HepG2 (cell line): Measurements from ENCODE around the gene NYNRIN. TPM values are rescaled to one million over a fixed set of nuclear protein-coding genes. Genes with fewer than 3 reads are reported as not detected.

Experiments
- ARNTL ChIP-seq: sonication (generic); formaldehyde crosslinking; IDR thresholded peaks from 2 replicates; pipeline ENCODE4 v1.4.0; 2020; ENCODE audit warnings: mild to moderate bottlenecking, missing genetic modification reagents
- CENPBD1 ChIP-seq: sonication (generic); formaldehyde crosslinking; IDR thresholded peaks from 2 replicates; pipeline ENCODE4 v1.8.0; 2022; ENCODE audit warnings: missing genetic modification reagents, low read depth, mild to moderate bottlenecking, borderline replicate concordance
- CERS6 ChIP-seq: sonication (generic); formaldehyde crosslinking; IDR thresholded peaks from 2 replicates; pipeline ENCODE4 v1.5.0; 2020; ENCODE audit warnings: missing genetic modification reagents
- CREB1 ChIP-seq, 2 experiments: fragments of 450-650 bp in 1 of 2; IDR thresholded peaks; 2 replicates each; pipeline ENCODE4 v1.6.1; 2016 to 2017; ENCODE audit warnings: control low read depth in 1 of 2, mild to moderate bottlenecking in 1 of 2, missing compliant biosample characterization in 1 of 2, missing genetic modification characterization in 1 of 2
- EZH2 ChIP-seq: conservative IDR thresholded peaks from 2 replicates; pipeline ENCODE4 v1.6.1; 2012; ENCODE audit warnings: mild to moderate bottlenecking, low read depth, low read length, moderate library complexity
- FOXA3 ChIP-seq: IDR thresholded peaks from 2 replicates; pipeline ENCODE4 v1.6.1; 2016; ENCODE audit warnings: missing genetic modification reagents, missing compliant biosample characterization
- FOXP1 ChIP-seq, 2 experiments: fragments of 450-650 bp in 1 of 2; IDR thresholded peaks; 2 replicates each; pipeline ENCODE4 v1.6.1; 2017 to 2018; ENCODE audit warnings: antibody characterized with exemption in 1 of 2
- GATA4 ChIP-seq: sonication (generic); IDR thresholded peaks from 2 replicates; pipeline ENCODE4 v1.6.1; 2016; ENCODE audit warnings: antibody characterized with exemption, low read depth, borderline replicate concordance
- HMGXB3 ChIP-seq: sonication (generic); formaldehyde crosslinking; IDR thresholded peaks from 2 replicates; pipeline ENCODE4 v1.4.0; 2020; ENCODE audit warnings: missing genetic modification reagents, borderline replicate concordance
- HOXA3 ChIP-seq: sonication (generic); formaldehyde crosslinking; IDR thresholded peaks from 2 replicates; pipeline ENCODE4 v1.5.0; 2020; ENCODE audit warnings: missing genetic modification reagents
- KAT2B ChIP-seq: fragments of 150-350 bp; IDR thresholded peaks from 2 replicates; pipeline ENCODE4 v1.6.1; 2014; ENCODE audit warnings: low read depth, low read length, borderline replicate concordance
- LBX2 ChIP-seq: sonication (generic); formaldehyde crosslinking; IDR thresholded peaks from 2 replicates; pipeline ENCODE4 v1.5.0; 2020; ENCODE audit warnings: missing genetic modification reagents, mild to moderate bottlenecking, borderline replicate concordance
- MIXL1 ChIP-seq: IDR thresholded peaks from 2 replicates; pipeline ENCODE4 v1.6.1; 2016
- MYPOP ChIP-seq: sonication (generic); formaldehyde crosslinking; IDR thresholded peaks from 2 replicates; pipeline ENCODE4 v1.8.1; 2023; ENCODE audit warnings: mild to moderate bottlenecking, moderate library complexity, missing genetic modification reagents
- PCBP2 ChIP-seq: fragments of 200-400 bp; formaldehyde crosslinking; optimal IDR thresholded peaks from 2 replicates; pipeline ENCODE3; 2018; ENCODE audit warnings: low read length, low read depth; ENCODE audit not compliant: poor library complexity, severe bottlenecking
- RXRA ChIP-seq: sonication (generic); formaldehyde crosslinking; IDR thresholded peaks from 2 replicates; pipeline ENCODE4 v1.5.1; 2020; ENCODE audit warnings: missing genetic modification reagents
- TAF1 ChIP-seq: sonication (generic); formaldehyde crosslinking; IDR thresholded peaks from 2 replicates; pipeline ENCODE4 v1.4.0; 2020; ENCODE audit warnings: missing genetic modification reagents
- ZBTB37 ChIP-seq: sonication (generic); formaldehyde crosslinking; IDR thresholded peaks from 2 replicates; pipeline ENCODE4 v1.4.0; 2020; ENCODE audit warnings: mild to moderate bottlenecking, missing genetic modification reagents
- ZNF263 ChIP-seq: sonication (generic); formaldehyde crosslinking; IDR thresholded peaks from 2 replicates; pipeline ENCODE4 v1.4.0; 2020; ENCODE audit warnings: missing genetic modification reagents
- ZNF460 ChIP-seq: sonication (generic); formaldehyde crosslinking; IDR thresholded peaks from 2 replicates; pipeline ENCODE4 v1.5.1; 2020; ENCODE audit warnings: missing genetic modification reagents, mild to moderate bottlenecking, borderline replicate concordance
- ZNF615 ChIP-seq: sonication (generic); formaldehyde crosslinking; IDR thresholded peaks from 2 replicates; pipeline ENCODE4 v1.5.0; 2020; ENCODE audit warnings: mild to moderate bottlenecking, missing genetic modification reagents, borderline replicate concordance
- polyA plus RNA-seq, 8 experiments: library from polyadenylated mRNA; depleted of rRNA in 3 of 8; stranded (reverse) in 7 of 8; unstranded in 1 of 8; fragments of >200 nt; fragmentation: Illumina TruSeq in 4 of 8; extraction: Trizol in 4 of 8; gene quantifications; 2 replicates each; pipeline versions ENCODE4 v1.2.1 to v1.2.3, GENCODE V29; 2011 to 2016; ENCODE audit warnings: low read depth in 4 of 8, missing spikeins in 1 of 8, mixed read lengths in 1 of 8; ENCODE audit not compliant: insufficient read depth in 1 of 8
- total RNA-seq, 5 experiments: library from RNA; depleted of rRNA; stranded (reverse); fragments of >200 nt; fragmentation: Illumina TruSeq; extraction: Trizol; gene quantifications; 2 replicates each; pipeline ENCODE4 v1.2.3, GENCODE V29; 2016; ENCODE audit warnings: low read depth in 1 of 5

The NYNRIN gene
- total and polyA plus RNA-seq, 2 of the 13 experiments (the other 11 are each of a cell fraction or from before 2014, with no cell fraction given), result 0.63 to 1.1 TPM

- 0 out of 2 replicates have a peak, but pooled peaks have one; percentile 54 for TF ChIP-seq MIXL1 (CRISPR knock-in tag)
- 0 out of 2 replicates have a peak, but pooled peaks have one; percentile 33 for TF ChIP-seq FOXA3 (CRISPR knock-in tag)
- no peak for TF ChIP-seq ZNF615
- TF ChIP-seq HOXA3 (CRISPR knock-in tag), result peak; percentile 77; the same call in 1 of the 2 replicates
- no peak for TF ChIP-seq CERS6 (CRISPR knock-in tag)
- TF ChIP-seq FOXP1 (IDR thresholded peaks at IDR 0.05), result no peak
- TF ChIP-seq FOXP1 (CRISPR knock-in tag; IDR thresholded peaks at IDR 0.05), result peak; percentile 19; the same call in 1 of the 2 replicates
- TF ChIP-seq ZNF263 (CRISPR knock-in tag), result peak; percentile 95
- no peak for TF ChIP-seq ZNF460 (CRISPR knock-in tag)
- TF ChIP-seq KAT2B, result no peak
- TF ChIP-seq RXRA (CRISPR knock-in tag), result peak; percentile 45; the same call in 1 of the 2 replicates
- no peak for TF ChIP-seq MYPOP
- TF ChIP-seq HMGXB3 (CRISPR knock-in tag), result peak; percentile 73; the same call in 1 of the 2 replicates
- TF ChIP-seq CENPBD1, result no peak
- TF ChIP-seq PCBP2, result peak; percentile 74
- TF ChIP-seq TAF1 (CRISPR knock-in tag), result no peak
- peak; percentile 28; the same call in 1 of the 2 replicates for TF ChIP-seq ARNTL (CRISPR knock-in tag)
- peak; percentile 12; the same call in 1 of the 2 replicates for TF ChIP-seq LBX2 (CRISPR knock-in tag)
- no peak for TF ChIP-seq CREB1 (IDR thresholded peaks at IDR 0.05)
- no peak for TF ChIP-seq CREB1 (CRISPR knock-in tag; IDR thresholded peaks at IDR 0.05)
- no peak for TF ChIP-seq GATA4
- TF ChIP-seq ZBTB37 (CRISPR knock-in tag), result no peak
- no peak for TF ChIP-seq EZH2
These were observed 32.9 kb downstream of the NYNRIN start (continued) for GRCh38 chr14:24431569-24432258.
